ENCODE data around the gene SYPL1. TPM values are rescaled to one million over a fixed set of nuclear protein-coding genes. Genes with fewer than 3 reads are reported as not detected.
"Not testable (repeated sequence)": the region's sequence is repeated elsewhere in the genome, so short reads cannot be mapped to it uniquely, and the experiment has no call there.

SYPL1 gene
- total RNA-seq, 6 donors from 2014 or later, result 24.1 to 100.0 (median 71.7) TPM

- no peaks in the 10 kb centered on the region for H3K36me3 ChIP-seq
- TF ChIP-seq EP300 (IDR thresholded peaks at IDR 0.05) (no peak), POLR2A (IDR thresholded peaks at IDR 0.05) (no peak), CTCF (IDR thresholded peaks at IDR 0.05) (no peak)
- ATAC-seq (ENCODE audit: low FRiP score in 2 of 2) (no peak), DNase-seq (peak in 1 of 2 donors; percentile 29)
- H3K4me1 ChIP-seq, result peaks cover 0 to 5% (median 4%) of the 10 kb centered on the region in 4 donors
- H3K4me3 ChIP-seq, result no peak overlapping the region
- H3K27ac ChIP-seq, result peak overlapping the region in 1 of 4 donors; percentile 19
- WGBS, 2 donors, result 67 to 75% methylated on average over 8 of the region's 8 CpGs
- H3K9me3 ChIP-seq, result no peaks in the 10 kb centered on the region
- H3K27me3 ChIP-seq, result no peaks in the 10 kb centered on the region
Observed at GRCh38 chr7:106139265-106140251, 27.4 kb upstream of the SYPL1 start.

GRCh38 chr7:106138776-106139175 is 26.7 kb upstream of the SYPL1 start:
- TF ChIP-seq EP300 (IDR thresholded peaks at IDR 0.05), result no peak
- no peak for TF ChIP-seq POLR2A (IDR thresholded peaks at IDR 0.05)
- no peak for DNase-seq
- Histone ChIP-seq H3K4me1 (peaks cover 0 to 5% (median 4%) of the 10 kb centered on the region in 4 donors), H3K4me3 (no peak overlapping the region), H3K9me3 (no peaks in the 10 kb centered on the region), H3K36me3 (no peaks in the 10 kb centered on the region), H3K27me3 (no peaks in the 10 kb centered on the region), H3K27ac (no peak overlapping the region)
- no peak for ATAC-seq (ENCODE audit: low FRiP score in 2 of 2)
- 81 to 86% methylated on average over 6 of the region's 6 CpGs for WGBS, 2 donors

GRCh38 chr7:106138181-106138580 is 26.1 kb upstream of the SYPL1 start:
- not testable (repeated sequence) for H3K4me1 ChIP-seq; H3K4me3 ChIP-seq; H3K27ac ChIP-seq; H3K27me3 ChIP-seq; DNase-seq; H3K9me3 ChIP-seq; H3K36me3 ChIP-seq; ATAC-seq (ENCODE audit: low FRiP score in 2 of 2)

GRCh38 chr7:106134241-106134640 is 22.1 kb upstream of the SYPL1 start:
- TF ChIP-seq CTCF (IDR thresholded peaks at IDR 0.05), result no peak
- no peak for TF ChIP-seq EP300 (IDR thresholded peaks at IDR 0.05)
- TF ChIP-seq POLR2A (IDR thresholded peaks at IDR 0.05), result no peak
- no peak for TF ChIP-seq POLR2AphosphoS5 (IDR thresholded peaks at IDR 0.05)
- Histone ChIP-seq H3K36me3 (no peaks in the 10 kb centered on the region), H3K4me3 (no peak overlapping the region), H3K27ac (no peak overlapping the region), H3K27me3 (no peaks in the 10 kb centered on the region), H3K4me1 (peaks cover 0 to under 1% (median 0%) of the 10 kb centered on the region in 4 donors), H3K9me3 (no peaks in the 10 kb centered on the region)
- ATAC-seq (ENCODE audit: low FRiP score in 2 of 2) (no peak), DNase-seq (no peak)
- 64 to 69% methylated on average over 3 of the region's 3 CpGs for WGBS, 2 donors

GRCh38 chr7:106129291-106129690 is 17.2 kb upstream of the SYPL1 start:
- TF ChIP-seq EP300 (IDR thresholded peaks at IDR 0.05) (no peak), POLR2A (IDR thresholded peaks at IDR 0.05) (no peak), CTCF (IDR thresholded peaks at IDR 0.05) (no peak), POLR2AphosphoS5 (IDR thresholded peaks at IDR 0.05) (no peak)
- Histone ChIP-seq H3K4me1 (peaks cover 0 to 5% (median 0%) of the 10 kb centered on the region in 4 donors), H3K36me3 (no peaks in the 10 kb centered on the region), H3K27me3 (no peaks in the 10 kb centered on the region), H3K9me3 (no peaks in the 10 kb centered on the region), H3K27ac (no peak overlapping the region), H3K4me3 (no peak overlapping the region)
- no peak for ATAC-seq (ENCODE audit: low FRiP score in 2 of 2)
- no peak for DNase-seq
- WGBS, 2 donors, result 88 to 97% methylated on average over 3 of the region's 3 CpGs

Measured in upper lobe of left lung (tissue), 6 donors.